H1 (cell line): ENCODE results near the gene CEACAM1. TPM values are rescaled to one million over a fixed set of nuclear protein-coding genes. Genes with fewer than 3 reads are reported as not detected.

Source experiments
- CTCF ChIA-PET: fragments of 300-600 bp; sonication (Branson Sonifier 250); formaldehyde crosslinking; loops from one replicate; lab custom pipeline; 2021; ENCODE audit not compliant: partially characterized antibody; lab: Charles Lee
- POLR2A ChIA-PET: fragments of 300-600 bp; sonication (Branson Sonifier 250); formaldehyde crosslinking; loops from one replicate; lab custom pipeline; 2021; ENCODE audit warnings: inconsistent platforms; ENCODE audit not compliant: partially characterized antibody; lab: Charles Lee
- DNase-seq, 2 experiments: peaks; one replicate each; pipeline versions ENCODE4 v3.0.0 to v3.0.0-alpha.2; 2010 to 2022; ENCODE audit warnings: low spot score in 2 of 2, low read depth in 1 of 2, mixed read lengths in 1 of 2
- FAIRE-seq: peaks from 2 replicates; lab custom pipeline; 2011; peaks lifted over from hg19 to GRCh38; lab: Jason Lieb, UNC
- H2AFZ ChIP-seq: 2 replicates; pipeline ENCODE4 v1.8.1; 2012; ENCODE audit warnings: low read length, inconsistent platforms
- H2AK5ac ChIP-seq: 2 replicates; pipeline ENCODE4 v1.6.1; 2013; ENCODE audit warnings: low read depth, low read length
- H2BK120ac ChIP-seq: replicated peaks from 2 replicates; pipeline ENCODE3; 2013; ENCODE audit warnings: low read depth, low read length, inconsistent platforms
- H2BK12ac ChIP-seq: 2 replicates; pipeline ENCODE4 v1.6.1; 2013; ENCODE audit warnings: low read depth, low read length
- H2BK15ac ChIP-seq: 2 replicates; pipeline ENCODE4 v1.6.1; 2013; ENCODE audit warnings: low read length
- H2BK20ac ChIP-seq: 2 replicates; pipeline ENCODE4 v1.6.1; 2013; ENCODE audit warnings: low read length
- H2BK5ac ChIP-seq: 2 replicates; pipeline ENCODE4 v1.6.1; 2013; ENCODE audit warnings: low read depth, low read length
- H3K14ac ChIP-seq: 2 replicates; pipeline ENCODE4 v1.6.1; 2013; ENCODE audit warnings: inconsistent platforms; ENCODE audit not compliant: insufficient read length
- H3K18ac ChIP-seq: 2 replicates; pipeline ENCODE4 v1.6.1; 2013; ENCODE audit warnings: low read length; ENCODE audit errors: extremely low read depth
- H3K23ac ChIP-seq: 2 replicates; pipeline ENCODE4 v1.6.1; 2013; ENCODE audit warnings: inconsistent platforms; ENCODE audit not compliant: insufficient read length
- H3K23me2 ChIP-seq: 2 replicates; pipeline ENCODE4 v1.6.1; 2013; ENCODE audit warnings: low read depth, low read length
- H3K27ac ChIP-seq: 2 replicates; pipeline ENCODE4 v1.6.1; 2011; ENCODE audit warnings: low read depth, low read length, inconsistent platforms
- H3K27me3 ChIP-seq, 4 experiments: replicated peaks in 1 of 4; 1 replicate in 1 of 4; 2 replicates in 3 of 4; pipeline versions ENCODE4 v1.6.1 to v1.8.1; 2011 to 2013; ENCODE audit warnings: low read length in 3 of 4, mild to moderate bottlenecking in 3 of 4, inconsistent platforms in 2 of 4, mixed read lengths in 2 of 4, moderate library complexity in 1 of 4; ENCODE audit not compliant: control insufficient read depth in 3 of 4, insufficient read depth in 3 of 4; ENCODE audit errors: extremely low read depth in 1 of 4
- H3K36me3 ChIP-seq, 4 experiments: 2 replicates each; pipeline versions ENCODE4 v1.6.1 to v1.8.1; 2011 to 2013; ENCODE audit warnings: mild to moderate bottlenecking in 4 of 4, low read length in 3 of 4, moderate library complexity in 2 of 4, control low read depth in 1 of 4, inconsistent platforms in 1 of 4; ENCODE audit not compliant: insufficient read depth in 4 of 4, control insufficient read depth in 2 of 4
- H3K4ac ChIP-seq: replicated peaks from 2 replicates; pipeline ENCODE3; 2013; ENCODE audit warnings: low read length, low read depth, mixed read lengths, inconsistent platforms; ENCODE audit not compliant: insufficient read length
- H3K4me1 ChIP-seq, 4 experiments: replicated peaks in 1 of 4; 1 replicate in 1 of 4; 2 replicates in 3 of 4; pipeline versions ENCODE4 v1.6.1 to v1.8.1; 2011 to 2013; ENCODE audit warnings: low read length in 3 of 4, inconsistent platforms in 2 of 4, mixed read lengths in 1 of 4; ENCODE audit not compliant: insufficient read depth in 4 of 4, control insufficient read depth in 3 of 4
- H3K4me2 ChIP-seq, 2 experiments: 2 replicates each; pipeline versions ENCODE4 v1.6.1 to v1.8.1; 2011 to 2013; ENCODE audit warnings: low read depth in 2 of 2, low read length in 2 of 2, control low read depth in 1 of 2, inconsistent platforms in 1 of 2, mild to moderate bottlenecking in 1 of 2; ENCODE audit not compliant: insufficient read depth in 1 of 2
- H3K4me3 ChIP-seq, 4 experiments: fragments of 200-600, 300-600 bp in 1 of 4; sonication (generic), shearing (Covaris generic), sonication (Bioruptor Twin) in 1 of 4; 2 replicates each; pipeline versions ENCODE4 v1.5.1 to v1.8.1; 2011 to 2016; ENCODE audit warnings: low read length in 4 of 4, low read depth in 3 of 4, control low read depth in 2 of 4, inconsistent platforms in 2 of 4, mild to moderate bottlenecking in 2 of 4, mixed read lengths in 1 of 4, moderate library complexity in 1 of 4; ENCODE audit not compliant: insufficient read depth in 2 of 4; ENCODE audit errors: extremely low read depth in 1 of 4
- H3K56ac ChIP-seq: replicated peaks from 2 replicates; pipeline ENCODE3; 2013; ENCODE audit warnings: low read depth, mild to moderate bottlenecking, mixed read lengths, low read length, inconsistent platforms; ENCODE audit not compliant: insufficient read length
- H3K79me1 ChIP-seq: 2 replicates; pipeline ENCODE4 v1.6.1; 2013; ENCODE audit warnings: low read depth, low read length, control low read depth
- H3K79me2 ChIP-seq, 2 experiments: 2 replicates each; pipeline versions ENCODE4 v1.6.1 to v1.8.1; 2012 to 2013; ENCODE audit warnings: low read length in 2 of 2, mild to moderate bottlenecking in 2 of 2, inconsistent platforms in 1 of 2; ENCODE audit not compliant: insufficient read depth in 2 of 2, control insufficient read depth in 1 of 2
- H3K9ac ChIP-seq, 4 experiments: replicated peaks in 1 of 4; 1 replicate in 1 of 4; 2 replicates in 3 of 4; pipeline versions ENCODE4 v1.6.1 to v1.8.1; 2011 to 2013; ENCODE audit warnings: low read depth in 3 of 4, low read length in 3 of 4, control low read depth in 2 of 4, mild to moderate bottlenecking in 2 of 4, moderate library complexity in 2 of 4, inconsistent platforms in 1 of 4; ENCODE audit errors: extremely low read depth in 1 of 4
- H3K9me3 ChIP-seq, 2 experiments: 2 replicates each; pipeline versions ENCODE4 v1.6.1 to v1.8.1; 2012 to 2013; ENCODE audit warnings: mild to moderate bottlenecking in 2 of 2, moderate library complexity in 2 of 2, control low read depth in 1 of 2, inconsistent platforms in 1 of 2, low read depth in 1 of 2, low read length in 1 of 2, mixed read lengths in 1 of 2; ENCODE audit not compliant: insufficient read depth in 2 of 2
- H4K20me1 ChIP-seq, 2 experiments: replicated peaks in 1 of 2; 2 replicates each; pipeline versions ENCODE3 to v1.8.1; 2011 to 2013; ENCODE audit warnings: inconsistent platforms in 2 of 2, low read length in 2 of 2, mild to moderate bottlenecking in 1 of 2; ENCODE audit not compliant: insufficient read depth in 2 of 2, control insufficient read depth in 1 of 2
- H4K5ac ChIP-seq: 2 replicates; pipeline ENCODE4 v1.6.1; 2013; ENCODE audit warnings: low read length, low read depth, mixed read lengths, inconsistent platforms; ENCODE audit not compliant: insufficient read length
- H4K8ac ChIP-seq: 2 replicates; pipeline ENCODE4 v1.8.0; 2013; ENCODE audit warnings: mild to moderate bottlenecking, moderate library complexity, low read length, inconsistent platforms; ENCODE audit not compliant: insufficient read depth; ENCODE audit errors: extremely low read depth
- H4K91ac ChIP-seq: replicated peaks from 2 replicates; pipeline ENCODE3; 2013; ENCODE audit warnings: low read length, mixed read lengths, inconsistent platforms; ENCODE audit not compliant: insufficient read length
- EP300 ChIP-seq, 2 experiments: IDR thresholded peaks; 1 replicate in 1 of 2; 2 replicates in 1 of 2; pipeline ENCODE4 v1.6.1; 2011 to 2012; ENCODE audit warnings: low read depth in 2 of 2, low read length in 2 of 2, mild to moderate bottlenecking in 2 of 2, borderline replicate concordance in 1 of 2, inconsistent platforms in 1 of 2, moderate library complexity in 1 of 2
- NRF1 ChIP-seq: IDR thresholded peaks from 2 replicates; pipeline ENCODE4 v1.6.1; 2011; ENCODE audit warnings: mild to moderate bottlenecking, low read depth, low read length, improper control_type of control experiment
- SIRT6 ChIP-seq: IDR thresholded peaks from one replicate; pipeline ENCODE4 v1.7.1; 2012; ENCODE audit warnings: low read length, inconsistent platforms
- SIX5 ChIP-seq: IDR thresholded peaks from 2 replicates; pipeline ENCODE4 v1.6.1; 2011; ENCODE audit warnings: mild to moderate bottlenecking, low read depth, low read length
- TAF1 ChIP-seq: IDR thresholded peaks from 2 replicates; pipeline ENCODE4 v1.6.1; 2011; ENCODE audit warnings: mild to moderate bottlenecking, low read depth, low read length
- TBP ChIP-seq: IDR thresholded peaks from 2 replicates; pipeline ENCODE4 v1.6.1; 2011; ENCODE audit warnings: low read depth, low read length, improper control_type of control experiment
- YY1 ChIP-seq: IDR thresholded peaks from 2 replicates; pipeline ENCODE4 v1.6.1; 2011; ENCODE audit warnings: low read depth, mild to moderate bottlenecking, low read length
- WGBS, 2 experiments: shearing (Covaris generic) in 1 of 2; methylation state at CpG; one replicate each; pipeline versions ENCODE4 v1.1.6 to v1.1.7; 2013 to 2015; ENCODE audit warnings: low lambda C conversion rate in 2 of 2, mixed read lengths in 2 of 2, inconsistent platforms in 1 of 2, low coverage in 1 of 2, missing lambda C conversion rate in 1 of 2; ENCODE audit not compliant: insufficient replicate concordance in 2 of 2, insufficient coverage in 1 of 2, insufficient read length in 1 of 2; ENCODE audit errors: extremely low coverage in 1 of 2, missing lambda C conversion rate in 1 of 2; 5-methylcytosine and 5-hydroxymethylcytosine counted together
- polyA plus RNA-seq, 7 experiments: library from polyadenylated mRNA; depleted of rRNA in 3 of 7; stranded (reverse) in 5 of 7; unstranded in 2 of 7; fragments of >200 nt in 5 of 7; fragments of 200-250 nt in 2 of 7; gene quantifications; 1 replicate in 5 of 7; 2 replicates in 1 of 7; 4 replicates in 1 of 7; pipeline versions ENCODE4 v1.2.1 to v1.2.3, GENCODE V29; 2011 to 2013; ENCODE audit warnings: missing spikeins in 2 of 7, mixed read lengths in 2 of 7
- total RNA-seq: library from RNA; stranded (reverse); fragmentation: NEBNext Ultra II Directional; extraction: Animal tissue kit (Norgen Biotek cat#: 25700); gene quantifications from 2 replicates; pipeline ENCODE4 v1.2.1, GENCODE V29; 2021
- TF ChIP-seq, protein P1 (sequence below): IDR thresholded peaks from 2 replicates; pipeline ENCODE4 v1.6.1; 2011; ENCODE audit warnings: low read length, improper control_type of control experiment
- TF ChIP-seq, protein P2 (sequence below): IDR thresholded peaks from 2 replicates; pipeline ENCODE4 v1.6.1; 2012; ENCODE audit warnings: inconsistent platforms

The CEACAM1 gene
- total and polyA plus RNA-seq, 2 of the 8 experiments (the other 6 are each of a cell fraction or from before 2014, with no cell fraction given): 1.8 to 3.6 TPM

- no peak overlapping the region for H4K8ac ChIP-seq
- no peak overlapping the region for H2BK5ac ChIP-seq
- no peak overlapping the region for H3K23ac ChIP-seq
- no peak overlapping the region for H3K18ac ChIP-seq
- TF ChIP-seq EP300 (IDR thresholded peaks at IDR 0.05; ENCODE audit: borderline replicate concordance in 1 of 2, low read depth in 2 of 2, low read length in 2 of 2) (no peak), SIX5 (no peak), NRF1 (no peak), TAF1 (no peak), TBP (no peak), YY1 (no peak), SIRT6 (no peak)
- TF ChIP-seq, protein P1, sequence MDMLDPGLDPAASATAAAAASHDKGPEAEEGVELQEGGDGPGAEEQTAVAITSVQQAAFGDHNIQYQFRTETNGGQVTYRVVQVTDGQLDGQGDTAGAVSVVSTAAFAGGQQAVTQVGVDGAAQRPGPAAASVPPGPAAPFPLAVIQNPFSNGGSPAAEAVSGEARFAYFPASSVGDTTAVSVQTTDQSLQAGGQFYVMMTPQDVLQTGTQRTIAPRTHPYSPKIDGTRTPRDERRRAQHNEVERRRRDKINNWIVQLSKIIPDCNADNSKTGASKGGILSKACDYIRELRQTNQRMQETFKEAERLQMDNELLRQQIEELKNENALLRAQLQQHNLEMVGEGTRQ: no peak
- TF ChIP-seq, protein P2, sequence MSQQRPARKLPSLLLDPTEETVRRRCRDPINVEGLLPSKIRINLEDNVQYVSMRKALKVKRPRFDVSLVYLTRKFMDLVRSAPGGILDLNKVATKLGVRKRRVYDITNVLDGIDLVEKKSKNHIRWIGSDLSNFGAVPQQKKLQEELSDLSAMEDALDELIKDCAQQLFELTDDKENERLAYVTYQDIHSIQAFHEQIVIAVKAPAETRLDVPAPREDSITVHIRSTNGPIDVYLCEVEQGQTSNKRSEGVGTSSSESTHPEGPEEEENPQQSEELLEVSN: no peak
- TF ChIP-seq, all 59 proteins: peak for 0
- Histone ChIP-seq H3K9me3 (no peaks in the 10 kb centered on the region), H4K20me1 (no peaks in the 10 kb centered on the region), H3K27me3 (no peaks in the 10 kb centered on the region), H3K56ac (no peak overlapping the region), H4K5ac (no peak overlapping the region), H2BK15ac (no peak overlapping the region), H4K91ac (no peak overlapping the region), H2BK20ac (no peak overlapping the region), H3K4me1 (no peaks in the 10 kb centered on the region), H2BK12ac (no peak overlapping the region), H2AFZ (no peak overlapping the region), H3K9ac (no peak overlapping the region), H3K79me1 (no peaks in the 10 kb centered on the region), H3K23me2 (no peaks in the 10 kb centered on the region), H2AK5ac (no peak overlapping the region), H3K36me3 (no peaks in the 10 kb centered on the region), H3K4me3 (no peak overlapping the region), H2BK120ac (no peak overlapping the region), H3K4me2 (no peak overlapping the region), H3K27ac (no peak overlapping the region), H3K14ac (no peak overlapping the region), H3K4ac (no peak overlapping the region), H3K79me2 (no peaks in the 10 kb centered on the region)
- 76% methylated on average over 4 of the region's 4 CpGs; no CpG with 5 or more reads in 1 of the 2 experiments for WGBS, 2 experiments
- POLR2A ChIA-PET: no interaction called here
- FAIRE-seq: no peak
- DNase-seq: no peak
- CTCF ChIA-PET: interaction anchor here (1.5 to 4.5 kb wide), 3 partner anchors 16 to 34 kb away, joined by 5 to 34 read pairs (median 14); no protein-coding TSS in a partner anchor
Observed at GRCh38 chr19:42568006-42568405, 39.7 kb upstream of the CEACAM1 start.
